GM23338 (cell line): Measurements from ENCODE around the gene IL1B. TPM values are rescaled to one million over a fixed set of nuclear protein-coding genes. Genes with fewer than 3 reads are reported as not detected.

Experiments
- ATAC-seq: fragments of 200-7000 bp; cut with Tn5 transposase; 3 replicates; pipeline ENCODE4 v1.9.1; 2020
- DNase-seq: peaks from one replicate; pipeline ENCODE4 v3.0.0-alpha.2; 2015; ENCODE audit warnings: low spot score
- H2AFZ ChIP-seq: fragments of 200-600 bp; sonication (generic); 2 replicates; pipeline ENCODE4 v1.8.0; 2016; ENCODE audit warnings: antibody characterized with exemption, mild to moderate bottlenecking, moderate library complexity
- H3F3A ChIP-seq: fragments of 200-600 bp; sonication (generic); replicated peaks from 2 replicates; pipeline ENCODE4 v1.8.0; 2017; ENCODE audit warnings: antibody characterized with exemption, mixed run types, low read depth
- H3K27ac ChIP-seq: fragments of 200-600 bp; sonication (generic); 2 replicates; pipeline ENCODE4 v1.6.1; 2016; ENCODE audit warnings: low read depth
- H3K27me3 ChIP-seq: fragments of 200-600 bp; sonication (generic); 2 replicates; pipeline ENCODE4 v1.8.0; 2016; ENCODE audit warnings: mild to moderate bottlenecking, mixed run types, moderate library complexity; ENCODE audit not compliant: insufficient read depth
- H3K36me3 ChIP-seq: fragments of 200-600 bp; sonication (generic); 2 replicates; pipeline ENCODE4 v1.8.0; 2016; ENCODE audit warnings: mild to moderate bottlenecking; ENCODE audit not compliant: insufficient read depth
- H3K4me1 ChIP-seq: fragments of 200-600 bp; sonication (generic); 2 replicates; pipeline ENCODE4 v1.8.0; 2016; ENCODE audit warnings: mild to moderate bottlenecking, moderate library complexity; ENCODE audit not compliant: insufficient read depth
- H3K4me2 ChIP-seq: fragments of 200-600 bp; sonication (generic); 2 replicates; pipeline ENCODE4 v1.7.1; 2017; ENCODE audit warnings: mixed run types
- H3K4me3 ChIP-seq: fragments of 200-600 bp; sonication (generic); 2 replicates; pipeline ENCODE4 v1.6.1; 2016; ENCODE audit warnings: mixed run types
- H3K79me2 ChIP-seq: fragments of 200-600 bp; sonication (generic); replicated peaks from 2 replicates; pipeline ENCODE4 v1.8.0; 2017; ENCODE audit warnings: mild to moderate bottlenecking; ENCODE audit not compliant: insufficient read depth
- H3K9me2 ChIP-seq: fragments of 200-600 bp; sonication (generic); 2 replicates; pipeline ENCODE4 v1.8.0; 2017; ENCODE audit not compliant: insufficient read depth
- H4K20me1 ChIP-seq: fragments of 200-600 bp; sonication (generic); replicated peaks from 2 replicates; pipeline ENCODE4 v1.8.0; 2017; ENCODE audit warnings: mild to moderate bottlenecking; ENCODE audit not compliant: insufficient read depth
- H3K27ac Mint-ChIP-seq: 2 replicates; pipeline ENCODE4 v1.8.0; 2020; ENCODE audit warnings: inconsistent platforms, mild to moderate bottlenecking, moderate library complexity, mixed read lengths
- H3K27me3 Mint-ChIP-seq: 3 replicates; pipeline ENCODE4 v1.8.0; 2022; ENCODE audit warnings: low read depth, mild to moderate bottlenecking, moderate library complexity, mixed read lengths, inconsistent platforms; ENCODE audit not compliant: insufficient read depth, poor library complexity
- H3K36me3 Mint-ChIP-seq: 3 replicates; pipeline ENCODE4 v1.8.0; 2021; ENCODE audit warnings: low read depth, mild to moderate bottlenecking, inconsistent platforms, moderate library complexity, mixed read lengths
- H3K4me1 Mint-ChIP-seq: 3 replicates; pipeline ENCODE4 v1.8.0; 2020; ENCODE audit warnings: mild to moderate bottlenecking, inconsistent platforms, mixed read lengths
- H3K4me3 Mint-ChIP-seq: 3 replicates; pipeline ENCODE4 v1.8.0; 2021; ENCODE audit warnings: moderate library complexity, mild to moderate bottlenecking, inconsistent platforms, mixed read lengths
- H3K9me3 Mint-ChIP-seq: 3 replicates; pipeline ENCODE4 v1.8.0; 2020; ENCODE audit warnings: moderate library complexity, mild to moderate bottlenecking, inconsistent platforms, mixed read lengths
- CREB1 ChIP-seq: fragments of 250-450 bp; sonication (Bioruptor Pico); IDR thresholded peaks from 2 replicates; pipeline ENCODE4 v1.5.0; 2020; ENCODE audit warnings: low read depth, mild to moderate bottlenecking, moderate library complexity
- EZH2 ChIP-seq: fragments of 200-600 bp; sonication (generic); IDR thresholded peaks from one replicate; pipeline ENCODE4 v1.8.0; 2017; ENCODE audit warnings: antibody characterized with exemption, mild to moderate bottlenecking, low read depth; ENCODE audit not compliant: unreplicated experiment
- JUNB ChIP-seq: IDR thresholded peaks from one replicate; pipeline ENCODE4 v1.6.1; 2016; ENCODE audit warnings: antibody characterized with exemption; ENCODE audit not compliant: unreplicated experiment
- NANOG ChIP-seq: IDR thresholded peaks from 2 replicates; pipeline ENCODE4 v1.6.1; 2016; ENCODE audit warnings: antibody characterized with exemption, borderline replicate concordance
- POLR2AphosphoS5 ChIP-seq: IDR thresholded peaks from 2 replicates; pipeline ENCODE4 v1.6.1; 2016; ENCODE audit warnings: antibody characterized with exemption, low read depth
- ZNF114 ChIP-seq: fragments of 250-450 bp; sonication (Bioruptor Pico); IDR thresholded peaks from 2 replicates; pipeline ENCODE4 v1.5.0; 2020; ENCODE audit warnings: mild to moderate bottlenecking, moderate library complexity
- polyA plus RNA-seq: library from polyadenylated mRNA; unstranded; fragments of >200 nt; fragmentation: Nextera tagmentation; extraction: Ambion mirVana; gene quantifications from 2 replicates; pipeline ENCODE4 v1.2.1, GENCODE V29; 2016
- total RNA-seq: library from RNA; depleted of rRNA; stranded (reverse); fragments of >200 nt; shearing (Covaris generic); gene quantifications from 2 replicates; pipeline ENCODE4 v1.2.3, GENCODE V29; 2014
- TF ChIP-seq, protein P1 (sequence below): fragments of 250-450 bp; sonication (Bioruptor Pico); IDR thresholded peaks from 2 replicates; pipeline ENCODE4 v1.5.0; 2020; ENCODE audit warnings: mild to moderate bottlenecking, moderate library complexity
- TF ChIP-seq, protein P2 (sequence below), 2 experiments: fragments of 200-600 bp in 1 of 2; sonication (generic) in 1 of 2; conservative IDR thresholded peaks; 2 replicates each; pipeline versions ENCODE4 v1.5.1 to v1.6.1; 2016 to 2017; ENCODE audit warnings: antibody characterized with exemption in 2 of 2, low read depth in 2 of 2, mild to moderate bottlenecking in 2 of 2, moderate library complexity in 1 of 2

The IL1B gene
- total and polyA plus RNA-seq, 2 experiments from 2014 or later = not detected

- Histone ChIP-seq H3F3A (no peaks in the 10 kb centered on the region), H3K4me2 (no peak overlapping the region), H4K20me1 (no peaks in the 10 kb centered on the region), H3K9me2 (peaks cover 18% of the 10 kb centered on the region), H3K27me3 (no peaks in the 10 kb centered on the region), H3K36me3 (no peaks in the 10 kb centered on the region), H3K27ac (no peak overlapping the region), H3K4me3 (no peak overlapping the region), H3K79me2 (no peaks in the 10 kb centered on the region), H2AFZ (no peak overlapping the region), H3K4me1 (peaks cover 22% of the 10 kb centered on the region)
- peaks cover 4% of the 10 kb centered on the region for H3K9me3 Mint-ChIP-seq
- no peak for ATAC-seq
- H3K4me3 Mint-ChIP-seq = no peak overlapping the region
- no peak for TF ChIP-seq NANOG
- no peak for TF ChIP-seq POLR2AphosphoS5
- TF ChIP-seq JUNB = no peak
- TF ChIP-seq, protein P1, sequence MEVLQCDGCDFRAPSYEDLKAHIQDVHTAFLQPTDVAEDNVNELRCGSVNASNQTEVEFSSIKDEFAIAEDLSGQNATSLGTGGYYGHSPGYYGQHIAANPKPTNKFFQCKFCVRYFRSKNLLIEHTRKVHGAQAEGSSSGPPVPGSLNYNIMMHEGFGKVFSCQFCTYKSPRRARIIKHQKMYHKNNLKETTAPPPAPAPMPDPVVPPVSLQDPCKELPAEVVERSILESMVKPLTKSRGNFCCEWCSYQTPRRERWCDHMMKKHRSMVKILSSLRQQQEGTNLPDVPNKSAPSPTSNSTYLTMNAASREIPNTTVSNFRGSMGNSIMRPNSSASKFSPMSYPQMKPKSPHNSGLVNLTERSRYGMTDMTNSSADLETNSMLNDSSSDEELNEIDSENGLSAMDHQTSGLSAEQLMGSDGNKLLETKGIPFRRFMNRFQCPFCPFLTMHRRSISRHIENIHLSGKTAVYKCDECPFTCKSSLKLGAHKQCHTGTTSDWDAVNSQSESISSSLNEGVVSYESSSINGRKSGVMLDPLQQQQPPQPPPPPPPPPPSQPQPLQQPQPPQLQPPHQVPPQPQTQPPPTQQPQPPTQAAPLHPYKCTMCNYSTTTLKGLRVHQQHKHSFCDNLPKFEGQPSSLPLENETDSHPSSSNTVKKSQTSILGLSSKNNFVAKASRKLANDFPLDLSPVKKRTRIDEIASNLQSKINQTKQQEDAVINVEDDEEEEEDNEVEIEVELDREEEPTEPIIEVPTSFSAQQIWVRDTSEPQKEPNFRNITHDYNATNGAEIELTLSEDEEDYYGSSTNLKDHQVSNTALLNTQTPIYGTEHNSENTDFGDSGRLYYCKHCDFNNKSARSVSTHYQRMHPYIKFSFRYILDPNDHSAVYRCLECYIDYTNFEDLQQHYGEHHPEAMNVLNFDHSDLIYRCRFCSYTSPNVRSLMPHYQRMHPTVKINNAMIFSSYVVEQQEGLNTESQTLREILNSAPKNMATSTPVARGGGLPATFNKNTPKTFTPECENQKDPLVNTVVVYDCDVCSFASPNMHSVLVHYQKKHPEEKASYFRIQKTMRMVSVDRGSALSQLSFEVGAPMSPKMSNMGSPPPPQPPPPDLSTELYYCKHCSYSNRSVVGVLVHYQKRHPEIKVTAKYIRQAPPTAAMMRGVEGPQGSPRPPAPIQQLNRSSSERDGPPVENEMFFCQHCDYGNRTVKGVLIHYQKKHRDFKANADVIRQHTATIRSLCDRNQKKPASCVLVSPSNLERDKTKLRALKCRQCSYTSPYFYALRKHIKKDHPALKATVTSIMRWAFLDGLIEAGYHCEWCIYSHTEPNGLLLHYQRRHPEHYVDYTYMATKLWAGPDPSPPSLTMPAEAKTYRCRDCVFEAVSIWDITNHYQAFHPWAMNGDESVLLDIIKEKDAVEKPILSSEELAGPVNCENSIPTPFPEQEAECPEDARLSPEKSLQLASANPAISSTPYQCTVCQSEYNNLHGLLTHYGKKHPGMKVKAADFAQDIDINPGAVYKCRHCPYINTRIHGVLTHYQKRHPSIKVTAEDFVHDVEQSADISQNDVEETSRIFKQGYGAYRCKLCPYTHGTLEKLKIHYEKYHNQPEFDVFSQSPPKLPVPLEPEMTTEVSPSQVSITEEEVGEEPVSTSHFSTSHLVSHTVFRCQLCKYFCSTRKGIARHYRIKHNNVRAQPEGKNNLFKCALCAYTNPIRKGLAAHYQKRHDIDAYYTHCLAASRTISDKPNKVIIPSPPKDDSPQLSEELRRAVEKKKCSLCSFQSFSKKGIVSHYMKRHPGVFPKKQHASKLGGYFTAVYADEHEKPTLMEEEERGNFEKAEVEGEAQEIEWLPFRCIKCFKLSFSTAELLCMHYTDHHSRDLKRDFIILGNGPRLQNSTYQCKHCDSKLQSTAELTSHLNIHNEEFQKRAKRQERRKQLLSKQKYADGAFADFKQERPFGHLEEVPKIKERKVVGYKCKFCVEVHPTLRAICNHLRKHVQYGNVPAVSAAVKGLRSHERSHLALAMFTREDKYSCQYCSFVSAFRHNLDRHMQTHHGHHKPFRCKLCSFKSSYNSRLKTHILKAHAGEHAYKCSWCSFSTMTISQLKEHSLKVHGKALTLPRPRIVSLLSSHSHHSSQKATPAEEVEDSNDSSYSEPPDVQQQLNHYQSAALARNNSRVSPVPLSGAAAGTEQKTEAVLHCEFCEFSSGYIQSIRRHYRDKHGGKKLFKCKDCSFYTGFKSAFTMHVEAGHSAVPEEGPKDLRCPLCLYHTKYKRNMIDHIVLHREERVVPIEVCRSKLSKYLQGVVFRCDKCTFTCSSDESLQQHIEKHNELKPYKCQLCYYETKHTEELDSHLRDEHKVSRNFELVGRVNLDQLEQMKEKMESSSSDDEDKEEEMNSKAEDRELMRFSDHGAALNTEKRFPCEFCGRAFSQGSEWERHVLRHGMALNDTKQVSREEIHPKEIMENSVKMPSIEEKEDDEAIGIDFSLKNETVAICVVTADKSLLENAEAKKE = no peak
- TF ChIP-seq CREB1 = no peak
- TF ChIP-seq ZNF114 (CRISPR knock-in tag) = no peak
- H3K27me3 Mint-ChIP-seq = peaks cover 2% of the 10 kb centered on the region
- H3K36me3 Mint-ChIP-seq = peaks cover 5% of the 10 kb centered on the region; the same call in 1 of the 3 replicates
- peaks cover 26% of the 10 kb centered on the region for H3K4me1 Mint-ChIP-seq
- no peak for DNase-seq
- no peak overlapping the region for H3K27ac Mint-ChIP-seq
Measured at GRCh38 chr2:112789186-112789585, 47.4 kb downstream of the IL1B start.

DNA sequence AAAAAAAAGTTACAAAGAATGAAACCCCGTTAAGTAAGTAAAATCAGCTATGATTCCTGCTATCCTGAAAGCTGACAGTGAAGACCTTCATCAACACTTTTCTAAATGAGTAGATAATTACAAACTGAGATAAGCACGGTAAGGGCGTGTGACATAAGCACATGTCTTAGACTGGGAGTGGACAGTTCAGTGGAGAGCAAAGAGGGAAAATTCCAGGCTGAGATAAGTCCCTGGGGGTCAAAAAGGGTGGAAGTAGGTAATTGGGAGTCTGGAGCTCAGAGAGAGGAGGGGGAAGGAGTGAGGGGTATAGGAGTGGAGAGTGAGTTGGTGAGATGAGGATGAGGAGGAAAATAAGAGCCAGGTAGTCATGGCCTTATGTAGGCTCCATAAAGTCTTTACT lies 47.9 kb downstream of the IL1B start:
- ATAC-seq (no peak), DNase-seq (no peak)
- Mint-ChIP-seq H3K9me3 (peaks cover 4% of the 10 kb centered on the region), H3K27ac (no peak overlapping the region), H3K4me3 (no peak overlapping the region), H3K4me1 (peaks cover 30% of the 10 kb centered on the region), H3K27me3 (peaks cover 2% of the 10 kb centered on the region), H3K36me3 (peaks cover 5% of the 10 kb centered on the region; the same call in 1 of the 3 replicates)
- Histone ChIP-seq H3K79me2 (no peaks in the 10 kb centered on the region), H3F3A (no peaks in the 10 kb centered on the region), H3K4me3 (no peak overlapping the region), H3K4me2 (no peak overlapping the region), H3K4me1 (peaks cover 27% of the 10 kb centered on the region), H2AFZ (no peak overlapping the region), H4K20me1 (no peaks in the 10 kb centered on the region), H3K27me3 (no peaks in the 10 kb centered on the region), H3K27ac (no peak overlapping the region), H3K36me3 (no peaks in the 10 kb centered on the region), H3K9me2 (peaks cover 18% of the 10 kb centered on the region)
- no peak for TF ChIP-seq EZH2
- TF ChIP-seq JUNB = no peak
- no peak for TF ChIP-seq POLR2AphosphoS5
- TF ChIP-seq, protein P2, sequence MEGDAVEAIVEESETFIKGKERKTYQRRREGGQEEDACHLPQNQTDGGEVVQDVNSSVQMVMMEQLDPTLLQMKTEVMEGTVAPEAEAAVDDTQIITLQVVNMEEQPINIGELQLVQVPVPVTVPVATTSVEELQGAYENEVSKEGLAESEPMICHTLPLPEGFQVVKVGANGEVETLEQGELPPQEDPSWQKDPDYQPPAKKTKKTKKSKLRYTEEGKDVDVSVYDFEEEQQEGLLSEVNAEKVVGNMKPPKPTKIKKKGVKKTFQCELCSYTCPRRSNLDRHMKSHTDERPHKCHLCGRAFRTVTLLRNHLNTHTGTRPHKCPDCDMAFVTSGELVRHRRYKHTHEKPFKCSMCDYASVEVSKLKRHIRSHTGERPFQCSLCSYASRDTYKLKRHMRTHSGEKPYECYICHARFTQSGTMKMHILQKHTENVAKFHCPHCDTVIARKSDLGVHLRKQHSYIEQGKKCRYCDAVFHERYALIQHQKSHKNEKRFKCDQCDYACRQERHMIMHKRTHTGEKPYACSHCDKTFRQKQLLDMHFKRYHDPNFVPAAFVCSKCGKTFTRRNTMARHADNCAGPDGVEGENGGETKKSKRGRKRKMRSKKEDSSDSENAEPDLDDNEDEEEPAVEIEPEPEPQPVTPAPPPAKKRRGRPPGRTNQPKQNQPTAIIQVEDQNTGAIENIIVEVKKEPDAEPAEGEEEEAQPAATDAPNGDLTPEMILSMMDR (conservative IDR thresholded peaks at IDR 0.05; ENCODE audit: low read depth in 2 of 2) = no peak
- no peak for TF ChIP-seq CREB1
